HepG2 (cell line): ENCODE measurements around the gene ATRNL1. TPM values are rescaled to one million over a fixed set of nuclear protein-coding genes. Genes with fewer than 3 reads are reported as not detected.

ENCODE experiments used
- ATAC-seq: fragments of 200-7000 bp; cut with Tn5 transposase; 3 replicates; pipeline ENCODE4 v1.9.1; 2020; ENCODE audit warnings: mild to moderate bottlenecking, moderate library complexity
- BruUV-seq: library from RNA; stranded (reverse); fragments of 400-500 nt; replicated peaks from 2 replicates; lab custom pipeline; 2021; lab: Mats Ljungman, UMichigan
- CTCF ChIA-PET: fragments of 300-600 bp; formaldehyde crosslinking; extraction: SDS; loops from one replicate; lab custom pipeline; 2021; ENCODE audit warnings: low total read pairs, inconsistent platforms, low intra/inter-chr PET ratio; lab: Yijun Ruan, JAX
- POLR2A ChIA-PET: fragments of 350-600 bp; sonication (Branson Sonifier 250); formaldehyde crosslinking; loops from one replicate; lab custom pipeline; 2020; ENCODE audit warnings: antibody characterized with exemption, inconsistent platforms; lab: Yijun Ruan, JAX
- DNase-seq: peaks from one replicate; pipeline ENCODE4 v3.0.0-alpha.2; 2015; ENCODE audit warnings: low spot score
- FAIRE-seq: peaks from 3 replicates; lab custom pipeline; 2011; peaks lifted over from hg19 to GRCh38; lab: Jason Lieb, UNC
- H2AFZ ChIP-seq: one replicate; pipeline ENCODE4 v1.6.1; 2011; ENCODE audit warnings: low read length, inconsistent platforms
- H3K27ac ChIP-seq: fragments of 300-600 bp; 3 replicates; pipeline ENCODE4 v1.8.0; 2011; ENCODE audit warnings: mixed run types, mild to moderate bottlenecking, mixed read lengths, low read length, inconsistent platforms; ENCODE audit not compliant: insufficient read depth; ENCODE audit errors: extremely low read length
- H3K27me3 ChIP-seq, 2 experiments: fragments of 200-600 bp in 1 of 2; 2 replicates in 1 of 2; 3 replicates in 1 of 2; pipeline versions ENCODE4 v1.6.0 to v1.8.0; 2011; ENCODE audit warnings: low read length in 2 of 2, mild to moderate bottlenecking in 2 of 2, moderate library complexity in 2 of 2, inconsistent platforms in 1 of 2; ENCODE audit not compliant: insufficient read depth in 2 of 2, control insufficient read depth in 1 of 2
- H3K36me3 ChIP-seq, 2 experiments: fragments of 200-600 bp in 1 of 2; replicated peaks in 1 of 2; 2 replicates in 1 of 2; 3 replicates in 1 of 2; pipeline versions ENCODE4 v1.5.1 to v1.8.0; 2011; ENCODE audit warnings: low read length in 2 of 2, inconsistent platforms in 1 of 2; ENCODE audit not compliant: insufficient read depth in 2 of 2, control insufficient read depth in 1 of 2
- H3K4me1 ChIP-seq: 2 replicates; pipeline ENCODE4 v1.5.1; 2012; ENCODE audit warnings: low read length, inconsistent platforms; ENCODE audit not compliant: insufficient read depth
- H3K4me2 ChIP-seq: 2 replicates; pipeline ENCODE4 v1.6.0; 2011; ENCODE audit warnings: low read depth, low read length, inconsistent platforms
- H3K4me3 ChIP-seq, 3 experiments: fragments of 200-600 bp in 1 of 3; sonication (generic), shearing (Covaris generic) in 1 of 3; replicated peaks in 1 of 3; 2 replicates each; pipeline ENCODE4 v1.5.1; 2011 to 2016; ENCODE audit warnings: low read length in 3 of 3, inconsistent platforms in 2 of 3, low read depth in 2 of 3, mild to moderate bottlenecking in 2 of 3, control low read depth in 1 of 3, mixed read lengths in 1 of 3; ENCODE audit not compliant: insufficient read depth in 1 of 3
- H3K79me2 ChIP-seq: one replicate; pipeline ENCODE4 v1.6.1; 2011; ENCODE audit warnings: low read length, inconsistent platforms; ENCODE audit not compliant: insufficient read depth
- H3K9ac ChIP-seq: 2 replicates; pipeline ENCODE4 v1.6.0; 2011; ENCODE audit warnings: mild to moderate bottlenecking, low read depth, low read length, inconsistent platforms; ENCODE audit not compliant: insufficient read depth
- H3K9me3 ChIP-seq: 2 replicates; pipeline ENCODE4 v1.5.1; 2012; ENCODE audit warnings: mild to moderate bottlenecking, low read length
- H4K20me1 ChIP-seq: 2 replicates; pipeline ENCODE4 v1.6.0; 2011; ENCODE audit warnings: inconsistent platforms, mild to moderate bottlenecking, low read length, moderate library complexity; ENCODE audit not compliant: insufficient read depth
- DNMT1 ChIP-seq: sonication (generic); formaldehyde crosslinking; IDR thresholded peaks from 2 replicates; pipeline ENCODE4 v1.5.1; 2020; ENCODE audit warnings: mild to moderate bottlenecking, missing genetic modification reagents
- FOXO1 ChIP-seq: sonication (generic); formaldehyde crosslinking; IDR thresholded peaks from 2 replicates; pipeline ENCODE4 v1.4.0; 2020; ENCODE audit warnings: missing genetic modification reagents
- FOXP1 ChIP-seq, 2 experiments: fragments of 450-650 bp in 1 of 2; IDR thresholded peaks; 2 replicates each; pipeline ENCODE4 v1.6.1; 2017 to 2018; ENCODE audit warnings: antibody characterized with exemption in 1 of 2
- HOXA5 ChIP-seq: sonication (generic); formaldehyde crosslinking; IDR thresholded peaks from 2 replicates; pipeline ENCODE4 v1.4.0; 2020; ENCODE audit warnings: missing genetic modification reagents
- KLF6 ChIP-seq: IDR thresholded peaks from 2 replicates; pipeline ENCODE4 v1.8.0; 2016; ENCODE audit warnings: missing biosample characterization, missing genetic modification reagents
- MTA1 ChIP-seq: sonication (generic); formaldehyde crosslinking; IDR thresholded peaks from 2 replicates; pipeline ENCODE4 v1.4.0; 2020; ENCODE audit warnings: missing genetic modification reagents, mild to moderate bottlenecking, borderline replicate concordance
- NCOA5 ChIP-seq: sonication (generic); formaldehyde crosslinking; IDR thresholded peaks from 2 replicates; pipeline ENCODE4 v1.4.0; 2020; ENCODE audit warnings: missing genetic modification reagents
- SETDB1 ChIP-seq: sonication (generic); formaldehyde crosslinking; IDR thresholded peaks from 2 replicates; pipeline ENCODE4 v1.5.1; 2020; ENCODE audit warnings: missing genetic modification reagents, mild to moderate bottlenecking, borderline replicate concordance
- TEAD3 ChIP-seq: optimal IDR thresholded peaks from 2 replicates; pipeline ENCODE3; 2016; ENCODE audit warnings: borderline replicate concordance
- TIGD3 ChIP-seq: sonication (generic); formaldehyde crosslinking; IDR thresholded peaks from 2 replicates; pipeline ENCODE4 v1.5.1; 2020; ENCODE audit warnings: mild to moderate bottlenecking, missing genetic modification reagents, borderline replicate concordance
- TRIM22 ChIP-seq: fragments of 450-650 bp; IDR thresholded peaks from 2 replicates; pipeline ENCODE4 v1.6.1; 2017
- U2AF1 ChIP-seq: fragments of 200-400 bp; formaldehyde crosslinking; optimal IDR thresholded peaks from 2 replicates; pipeline ENCODE3; 2017; ENCODE audit warnings: mild to moderate bottlenecking, low read depth, low read length
- ZNF180 ChIP-seq: sonication (generic); formaldehyde crosslinking; IDR thresholded peaks from 2 replicates; pipeline ENCODE4 v1.4.0; 2020; ENCODE audit warnings: low read depth, missing genetic modification reagents, borderline replicate concordance
- ZNF205 ChIP-seq: IDR thresholded peaks from 2 replicates; pipeline ENCODE4 v1.6.1; 2018; ENCODE audit warnings: missing biosample characterization, missing genetic modification reagents
- ZNF558 ChIP-seq: sonication (generic); formaldehyde crosslinking; IDR thresholded peaks from 2 replicates; pipeline ENCODE4 v1.9.0; 2022; ENCODE audit warnings: mild to moderate bottlenecking, missing genetic modification reagents, borderline replicate concordance
- ZNF709 ChIP-seq: sonication (generic); formaldehyde crosslinking; IDR thresholded peaks from 2 replicates; pipeline ENCODE4 v1.5.0; 2020; ENCODE audit warnings: mild to moderate bottlenecking, missing genetic modification reagents
- WGBS: methylation state at CpG from one replicate; pipeline ENCODE4 v1.1.6; 2017; ENCODE audit warnings: low lambda C conversion rate; 5-methylcytosine and 5-hydroxymethylcytosine counted together
- in situ Hi-C: cut with HindIII; loops from 2 replicates; pipeline ENCODE4 v1.10.0; 2017; ENCODE audit warnings: low pct_unique_long_range_greater_than_20kb; ENCODE audit not compliant: extremely low pct_ligation_motif_present
- intact Hi-C: fragments of 100-400 bp; cut with micrococcal nuclease; formaldehyde crosslinking; loops from one replicate; pipeline ENCODE4 v1.10.0; 2022; ENCODE audit not compliant: unreplicated experiment
- polyA plus RNA-seq, 8 experiments: library from polyadenylated mRNA; depleted of rRNA in 3 of 8; stranded (reverse) in 7 of 8; unstranded in 1 of 8; fragments of >200 nt; fragmentation: Illumina TruSeq in 4 of 8; extraction: Trizol in 4 of 8; gene quantifications; 2 replicates each; pipeline versions ENCODE4 v1.2.1 to v1.2.3, GENCODE V29; 2011 to 2016; ENCODE audit warnings: low read depth in 4 of 8, missing spikeins in 1 of 8, mixed read lengths in 1 of 8; ENCODE audit not compliant: insufficient read depth in 1 of 8
- total RNA-seq, 5 experiments: library from RNA; depleted of rRNA; stranded (reverse); fragments of >200 nt; fragmentation: Illumina TruSeq; extraction: Trizol; gene quantifications; 2 replicates each; pipeline ENCODE4 v1.2.3, GENCODE V29; 2016; ENCODE audit warnings: low read depth in 1 of 5
- TF ChIP-seq, protein P1 (sequence below): sonication (generic); formaldehyde crosslinking; IDR thresholded peaks from 2 replicates; pipeline ENCODE4 v1.4.0; 2020; ENCODE audit warnings: missing genetic modification reagents
- TF ChIP-seq, protein P2 (sequence below): sonication (generic); IDR thresholded peaks from 2 replicates; pipeline ENCODE4 v1.6.1; 2016; ENCODE audit warnings: low read depth, borderline replicate concordance

ATRNL1 gene
- total and polyA plus RNA-seq, 2 of the 13 experiments (the other 11 are each of a cell fraction or from before 2014, with no cell fraction given): 0.04 TPM; not detected in 1

DNA sequence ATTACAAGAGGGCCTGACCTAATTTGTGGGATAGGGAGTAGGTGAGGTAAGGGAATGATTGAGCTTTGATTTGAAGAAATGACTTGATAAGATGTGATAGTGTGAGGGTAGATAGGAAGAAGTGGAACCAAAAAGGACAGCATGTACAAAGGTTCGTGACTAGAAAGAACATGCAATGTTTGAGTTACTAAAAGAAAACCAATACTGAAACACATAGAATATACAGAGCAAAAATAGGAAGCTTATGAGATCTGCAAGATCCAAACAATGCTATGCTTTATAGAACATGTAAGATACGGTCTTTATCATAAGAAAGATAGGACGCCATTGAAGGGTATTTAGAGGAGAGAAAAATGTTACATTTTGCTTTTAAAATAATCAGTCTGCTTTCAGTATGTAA, 343.8 kb downstream of the ATRNL1 start:
- H3K27ac ChIP-seq: no peak overlapping the region
- no peak overlapping the region for H3K9ac ChIP-seq
- no peak overlapping the region for H3K4me2 ChIP-seq
- no peak for ATAC-seq
- H4K20me1 ChIP-seq: no peaks in the 10 kb centered on the region
- no peak overlapping the region for H2AFZ ChIP-seq
- intact Hi-C loops: no loop called here
- TF ChIP-seq TIGD3 (CRISPR knock-in tag) (no peak), FOXP1 (IDR thresholded peaks at IDR 0.05) (no peak), FOXP1 (CRISPR knock-in tag; IDR thresholded peaks at IDR 0.05) (no peak), MTA1 (CRISPR knock-in tag) (no peak), TRIM22 (no peak), ZNF205 (no peak), NCOA5 (no peak), ZNF558 (CRISPR knock-in tag) (no peak), ZNF709 (no peak), TEAD3 (no peak), KLF6 (no peak), FOXO1 (CRISPR knock-in tag) (no peak), U2AF1 (no peak), DNMT1 (CRISPR knock-in tag) (no peak), HOXA5 (no peak), ZNF180 (no peak), SETDB1 (no peak)
- TF ChIP-seq, protein P1, sequence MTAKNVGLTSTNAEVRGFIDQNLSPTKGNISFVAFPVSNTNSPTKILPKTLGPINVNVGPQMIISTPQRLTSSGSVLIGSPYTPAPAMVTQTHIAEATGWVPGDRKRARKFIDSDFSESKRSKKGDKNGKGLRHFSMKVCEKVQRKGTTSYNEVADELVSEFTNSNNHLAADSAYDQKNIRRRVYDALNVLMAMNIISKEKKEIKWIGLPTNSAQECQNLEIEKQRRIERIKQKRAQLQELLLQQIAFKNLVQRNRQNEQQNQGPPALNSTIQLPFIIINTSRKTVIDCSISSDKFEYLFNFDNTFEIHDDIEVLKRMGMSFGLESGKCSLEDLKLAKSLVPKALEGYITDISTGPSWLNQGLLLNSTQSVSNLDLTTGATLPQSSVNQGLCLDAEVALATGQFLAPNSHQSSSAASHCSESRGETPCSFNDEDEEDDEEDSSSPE (CRISPR knock-in tag): no peak
- TF ChIP-seq, protein P2, sequence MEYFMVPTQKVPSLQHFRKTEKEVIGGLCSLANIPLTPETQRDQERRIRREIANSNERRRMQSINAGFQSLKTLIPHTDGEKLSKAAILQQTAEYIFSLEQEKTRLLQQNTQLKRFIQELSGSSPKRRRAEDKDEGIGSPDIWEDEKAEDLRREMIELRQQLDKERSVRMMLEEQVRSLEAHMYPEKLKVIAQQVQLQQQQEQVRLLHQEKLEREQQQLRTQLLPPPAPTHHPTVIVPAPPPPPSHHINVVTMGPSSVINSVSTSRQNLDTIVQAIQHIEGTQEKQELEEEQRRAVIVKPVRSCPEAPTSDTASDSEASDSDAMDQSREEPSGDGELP: no peak
- TF ChIP-seq, all 625 proteins: peak for 0
- no peaks in the 10 kb centered on the region for H3K79me2 ChIP-seq
- ChIA-PET CTCF (no interaction called here), POLR2A (no interaction called here)
- FAIRE-seq (no peak), DNase-seq (no peak)
- no TSS peak for BruUV-seq
- H3K27me3 ChIP-seq: no peaks in the 10 kb centered on the region
- H3K9me3 ChIP-seq: no peaks in the 10 kb centered on the region
- H3K4me3 ChIP-seq: no peak overlapping the region
- under 1% methylated on average over 3 of the region's 3 CpGs for WGBS
- in situ Hi-C loops: no loop called here
- no peaks in the 10 kb centered on the region for H3K4me1 ChIP-seq
- no peaks in the 10 kb centered on the region for H3K36me3 ChIP-seq
